ENCODE results near the gene TEDC2. TPM values are rescaled to one million over a fixed set of nuclear protein-coding genes. Genes with fewer than 3 reads are reported as not detected.

The TEDC2 gene
- total RNA-seq, 3 donors from 2014 or later = 26.0 to 37.5 (median 32.7) TPM

DNA sequence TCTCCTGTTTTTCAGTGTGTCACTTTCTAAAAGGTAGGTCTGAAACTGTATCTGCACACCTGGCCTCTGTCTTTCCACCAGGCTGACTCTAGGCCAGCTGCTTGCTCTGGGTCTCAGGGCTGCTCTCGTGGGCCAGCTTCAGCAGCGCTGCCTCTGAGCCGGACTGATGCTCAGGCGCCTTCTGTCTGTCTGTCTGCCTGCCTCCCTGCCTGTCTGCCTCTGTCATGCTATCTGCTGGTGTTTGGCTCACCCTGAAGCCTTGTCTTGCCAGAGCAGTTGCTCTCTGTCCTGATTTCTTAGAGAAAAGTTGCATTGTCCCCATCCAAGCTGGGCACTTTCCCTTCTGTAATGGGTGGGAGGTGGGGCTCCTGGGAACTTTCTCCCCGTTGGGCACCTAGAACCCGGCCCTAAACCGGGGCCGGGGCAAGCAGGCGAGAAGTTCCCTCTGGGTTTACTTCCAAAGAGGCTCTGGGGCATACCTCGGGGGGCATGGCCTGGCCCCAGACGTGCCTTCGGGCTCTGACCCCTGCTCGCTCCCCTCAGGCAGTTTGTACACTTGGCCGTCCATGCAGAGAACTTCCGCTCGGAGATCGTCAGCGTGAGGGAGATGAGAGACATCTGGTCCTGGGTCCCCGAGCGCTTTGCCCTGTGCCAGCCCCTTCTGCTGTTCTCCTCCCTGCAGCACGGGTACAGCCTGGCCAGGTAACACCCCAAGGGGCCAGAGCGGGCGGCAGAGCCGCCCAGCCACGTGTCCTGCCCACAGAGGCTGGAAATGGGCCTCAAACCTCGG lies 38.0 kb downstream of the TEDC2 start:
- DNase-seq (no peak), ATAC-seq (no peak)
- Mint-ChIP-seq H3K9me3 (no peaks in the 10 kb centered on the region), H3K4me3 (no peak overlapping the region), H3K27me3 (ENCODE audit: low read depth) (no peaks in the 10 kb centered on the region), H3K36me3 (ENCODE audit: insufficient read depth) (peaks cover 4% of the 10 kb centered on the region), H3K4me1 (ENCODE audit: low read depth) (no peaks in the 10 kb centered on the region)

DNA sequence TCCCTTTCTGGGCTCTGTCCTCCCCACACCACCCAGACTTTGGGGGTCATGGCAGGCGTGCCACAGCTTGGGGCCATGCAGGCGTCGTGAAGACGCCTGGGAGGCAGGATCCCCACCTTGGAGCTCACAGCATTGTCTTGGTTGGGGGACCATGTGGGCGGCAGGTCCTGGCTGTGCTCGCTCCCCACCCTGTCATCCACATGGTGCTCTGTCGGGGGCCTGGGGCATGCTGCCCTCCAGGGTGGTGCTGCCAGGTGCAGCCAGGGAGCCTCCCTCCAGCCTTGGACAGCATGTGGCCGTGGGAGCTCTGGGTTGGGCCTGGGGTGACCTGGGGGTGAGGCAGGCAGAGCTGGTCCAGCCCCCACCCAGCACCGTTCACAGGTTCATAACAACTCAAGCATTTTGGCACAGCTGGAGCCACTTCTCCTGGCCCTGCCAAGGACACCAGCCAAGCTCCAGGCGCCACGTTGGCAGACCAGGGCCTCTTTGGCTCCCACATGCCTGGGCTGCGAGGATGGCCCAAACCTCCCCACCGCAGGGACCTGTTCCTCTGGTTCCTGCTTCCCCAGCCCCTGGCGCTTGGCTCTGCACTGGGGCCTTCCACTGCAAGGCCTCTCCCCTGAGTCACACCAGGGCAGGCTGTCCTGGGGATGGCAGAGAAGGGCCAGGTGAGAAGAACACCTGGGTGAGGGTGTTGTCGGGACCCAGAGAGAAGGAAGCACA lies 38.8 kb downstream of the TEDC2 start:
- ATAC-seq (no peak), DNase-seq (no peak)
- Mint-ChIP-seq H3K9me3 (no peaks in the 10 kb centered on the region), H3K4me1 (ENCODE audit: low read depth) (no peaks in the 10 kb centered on the region), H3K4me3 (no peak overlapping the region), H3K27me3 (ENCODE audit: low read depth) (no peaks in the 10 kb centered on the region), H3K36me3 (ENCODE audit: insufficient read depth) (peaks cover 4% of the 10 kb centered on the region)

DNA sequence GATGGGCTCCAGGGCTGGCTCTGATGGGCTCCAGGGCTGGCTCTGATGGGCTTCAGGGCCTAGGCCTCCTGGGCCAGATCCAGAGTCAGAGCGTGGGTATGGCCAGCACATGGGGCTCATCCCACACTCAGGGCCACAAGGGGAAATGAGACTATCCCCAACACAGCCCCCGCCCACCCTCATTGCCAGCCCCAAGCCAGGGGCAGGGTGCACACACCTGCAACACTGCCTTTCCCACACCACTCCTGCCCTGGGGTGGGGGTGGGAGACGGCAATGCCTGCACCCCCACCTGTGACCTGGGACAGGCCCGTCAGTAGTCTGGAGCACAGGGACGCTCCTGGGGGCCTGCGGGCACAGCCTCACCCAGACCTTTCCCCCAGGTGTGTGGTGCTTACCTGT lies 39.5 kb downstream of the TEDC2 start:
- ATAC-seq (no peak), DNase-seq (no peak)
- Mint-ChIP-seq H3K4me3 (no peak overlapping the region), H3K9me3 (no peaks in the 10 kb centered on the region), H3K36me3 (ENCODE audit: insufficient read depth) (peaks cover 4% of the 10 kb centered on the region), H3K27me3 (ENCODE audit: low read depth) (no peaks in the 10 kb centered on the region), H3K4me1 (ENCODE audit: low read depth) (no peaks in the 10 kb centered on the region)

DNA sequence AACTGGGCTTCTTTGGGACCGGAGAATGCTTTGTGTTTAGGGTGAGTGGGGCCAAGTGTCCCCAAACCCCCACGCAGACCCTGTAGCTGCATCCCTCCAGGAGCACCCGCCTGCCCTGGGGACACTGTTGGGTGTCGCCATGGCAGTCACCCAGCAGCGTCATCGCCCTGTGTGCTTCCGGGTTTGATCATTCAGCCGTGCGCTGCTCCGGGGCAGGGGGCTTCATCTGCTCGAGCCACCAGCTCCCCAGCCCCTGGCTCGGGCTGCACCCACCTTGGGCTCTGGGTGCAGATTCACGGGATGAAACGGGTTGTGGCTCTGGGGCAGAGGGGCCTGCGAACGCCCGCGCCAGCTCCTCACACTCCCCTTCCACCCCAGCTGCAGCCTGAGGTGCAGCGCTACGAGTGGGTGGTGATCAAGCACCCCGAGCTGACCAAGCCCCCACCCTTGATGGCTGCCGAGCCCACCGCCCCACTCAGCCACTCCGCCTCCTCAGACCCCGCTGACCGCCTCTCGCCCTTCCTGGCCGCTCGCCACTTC lies 40.1 kb downstream of the TEDC2 start:
- Mint-ChIP-seq H3K27me3 (ENCODE audit: low read depth) (no peaks in the 10 kb centered on the region), H3K4me3 (no peak overlapping the region), H3K36me3 (ENCODE audit: insufficient read depth) (peaks cover 4% of the 10 kb centered on the region), H3K9me3 (no peaks in the 10 kb centered on the region), H3K4me1 (ENCODE audit: low read depth) (no peaks in the 10 kb centered on the region)
- DNase-seq = no peak
- ATAC-seq = no peak

DNA sequence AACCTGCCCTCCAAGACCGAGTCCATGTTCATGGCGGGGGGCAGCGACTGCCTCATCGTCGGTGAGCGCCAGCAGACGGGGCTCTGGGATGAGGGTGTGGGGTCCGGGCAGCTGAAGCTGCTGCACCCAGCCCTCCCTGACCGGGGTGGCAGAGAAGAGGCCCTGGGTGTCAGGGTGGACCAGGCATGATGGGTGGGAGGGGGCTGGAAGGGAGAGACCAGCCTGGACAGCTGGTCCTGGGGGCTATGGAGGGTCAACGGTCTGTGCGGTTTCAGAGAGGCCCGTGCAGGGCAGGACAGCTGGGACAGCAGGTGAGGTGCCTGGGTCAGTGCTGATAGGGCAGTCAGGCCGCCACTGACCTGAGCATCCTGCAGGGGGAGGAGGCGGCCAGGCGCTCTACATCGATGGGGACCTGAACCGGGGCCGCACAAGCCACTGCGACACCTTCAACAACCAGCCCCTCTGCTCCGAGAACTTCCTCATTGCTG lies 40.6 kb downstream of the TEDC2 start:
- Mint-ChIP-seq H3K9me3 (no peaks in the 10 kb centered on the region), H3K4me3 (no peak overlapping the region), H3K27me3 (ENCODE audit: low read depth) (no peaks in the 10 kb centered on the region), H3K36me3 (ENCODE audit: insufficient read depth) (peaks cover 4% of the 10 kb centered on the region), H3K4me1 (ENCODE audit: low read depth) (no peaks in the 10 kb centered on the region)
- DNase-seq = no peak
- no peak for ATAC-seq

DNA sequence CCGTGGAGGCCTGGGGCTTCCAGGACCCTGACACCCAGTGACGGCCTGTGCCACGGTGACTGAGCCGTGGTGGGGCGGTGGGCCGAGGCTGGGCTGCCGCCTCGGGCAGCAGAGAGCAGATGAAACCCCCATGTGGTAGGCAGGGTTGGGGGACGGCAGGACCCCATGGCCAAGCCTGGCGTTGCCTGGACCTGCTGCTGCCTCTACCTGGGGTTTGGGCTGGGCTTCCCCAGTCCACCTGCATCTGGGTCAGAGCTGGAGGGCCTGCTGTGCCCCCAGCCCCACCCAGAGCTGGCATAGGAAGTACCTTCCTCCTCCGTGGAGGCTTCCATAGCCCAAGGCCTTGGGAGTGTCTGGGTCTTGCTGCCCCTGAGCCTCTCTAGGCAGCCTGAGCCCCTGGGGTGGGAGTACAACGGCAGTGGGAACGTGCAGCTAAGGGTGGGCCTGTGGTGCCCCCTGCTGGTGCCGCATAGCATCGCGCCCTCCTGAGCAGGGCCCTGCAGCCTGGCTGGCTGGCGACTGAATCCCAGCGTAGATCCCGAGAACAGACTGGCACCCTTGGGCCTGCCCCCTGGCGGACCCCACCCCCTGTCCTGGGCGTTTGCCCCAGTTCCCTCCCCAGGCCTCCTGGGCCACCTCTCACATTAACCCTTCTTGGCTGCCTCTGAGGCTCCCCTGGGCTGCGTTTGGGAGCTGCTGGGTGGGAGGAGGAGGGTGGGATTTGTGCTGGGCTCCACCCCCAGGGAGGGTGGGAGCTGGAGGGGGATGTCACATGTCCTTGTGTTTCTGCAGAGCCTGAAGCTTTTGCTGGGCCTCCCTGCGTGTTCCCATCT lies 41.2 kb downstream of the TEDC2 start:
- ATAC-seq = peak; percentile 98
- peaks cover 4% of the 10 kb centered on the region for H3K36me3 Mint-ChIP-seq (ENCODE audit: insufficient read depth)
- H3K9me3 Mint-ChIP-seq = no peaks in the 10 kb centered on the region
- H3K4me3 Mint-ChIP-seq = no peak overlapping the region
- no peaks in the 10 kb centered on the region for H3K4me1 Mint-ChIP-seq (ENCODE audit: low read depth)
- DNase-seq = peak; percentile 81
- no peaks in the 10 kb centered on the region for H3K27me3 Mint-ChIP-seq (ENCODE audit: low read depth)

DNA sequence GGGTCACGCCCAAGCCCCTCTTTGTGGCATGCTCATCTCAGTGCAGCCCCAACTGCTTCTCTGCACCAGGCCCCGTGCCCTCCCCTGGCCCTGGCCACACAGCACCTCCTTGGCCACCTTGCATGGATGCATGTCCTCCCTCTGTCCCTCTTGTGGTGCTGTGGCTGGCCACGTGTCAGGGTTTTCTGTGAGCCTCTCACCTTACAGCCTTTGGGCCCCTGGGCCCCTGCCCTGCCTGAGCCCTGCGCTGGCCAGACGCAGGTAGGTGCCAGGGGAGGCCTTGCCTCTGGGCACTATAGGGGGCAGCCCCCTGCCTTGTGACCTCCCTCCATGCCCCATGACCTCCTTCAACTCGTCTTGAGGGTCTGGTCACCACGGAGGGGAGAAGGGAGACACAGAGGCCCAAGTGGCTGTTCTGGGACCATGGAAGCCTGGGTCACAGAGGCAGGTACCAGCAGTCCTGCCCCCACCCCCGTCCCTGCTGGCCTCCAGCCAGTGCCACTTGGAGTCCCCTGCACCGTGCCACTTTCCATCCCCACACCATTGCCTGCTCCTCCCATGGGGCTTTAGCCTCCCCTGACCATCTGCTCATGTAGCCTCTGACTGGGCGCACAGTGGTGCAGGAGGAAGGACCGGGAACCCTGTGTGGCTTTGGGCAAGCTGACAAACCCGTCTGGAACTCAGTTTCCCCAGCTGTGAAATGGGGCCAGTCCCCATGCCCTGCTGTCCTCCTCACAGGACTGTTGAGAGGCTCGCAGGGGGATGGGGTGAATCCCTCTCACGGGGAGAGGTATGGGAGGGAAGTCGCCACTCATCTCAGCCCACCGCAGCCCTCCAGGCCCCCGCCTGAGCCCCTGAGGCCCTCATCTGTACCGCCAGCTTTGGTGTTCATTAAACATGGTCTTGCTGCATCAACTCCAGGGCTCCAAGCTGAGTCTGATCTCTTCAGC lies 42.3 kb downstream of the TEDC2 start:
- no peak for DNase-seq
- no peaks in the 10 kb centered on the region for H3K27me3 Mint-ChIP-seq (ENCODE audit: low read depth)

DNA sequence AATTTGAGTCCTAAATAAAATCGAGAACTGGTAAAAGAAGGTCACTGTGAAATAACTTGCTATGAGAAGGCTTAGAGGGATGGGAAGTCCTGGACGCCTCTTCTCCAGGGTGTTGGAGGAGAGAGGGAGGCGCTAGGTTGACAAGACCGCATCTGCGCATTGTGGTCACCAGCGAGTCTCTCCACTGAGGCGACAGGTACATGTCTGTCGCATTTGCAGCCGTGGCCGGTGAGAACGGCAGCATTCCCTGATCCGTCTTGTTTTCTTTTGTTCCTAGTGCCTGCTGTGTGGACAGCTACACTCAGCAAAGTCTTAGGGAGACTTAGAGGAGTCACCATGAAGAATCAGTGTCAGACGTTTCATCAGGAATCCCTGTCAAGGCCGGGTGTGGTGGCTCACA lies 45.8 kb downstream of the TEDC2 start:
- Mint-ChIP-seq H3K4me1 (ENCODE audit: low read depth) (peaks cover 7% of the 10 kb centered on the region), H3K36me3 (ENCODE audit: insufficient read depth) (no peaks in the 10 kb centered on the region), H3K27me3 (ENCODE audit: low read depth) (no peaks in the 10 kb centered on the region), H3K9me3 (no peaks in the 10 kb centered on the region), H3K4me3 (no peak overlapping the region)
- ATAC-seq = no peak
- DNase-seq = no peak

More for the DNA sequence above, 42.3 kb downstream of the TEDC2 start:
- no peak for ATAC-seq
- no peaks in the 10 kb centered on the region for H3K9me3 Mint-ChIP-seq
- H3K4me3 Mint-ChIP-seq = no peak overlapping the region
- no peaks in the 10 kb centered on the region for H3K4me1 Mint-ChIP-seq (ENCODE audit: low read depth)
- H3K36me3 Mint-ChIP-seq (ENCODE audit: insufficient read depth) = peaks cover 2% of the 10 kb centered on the region

DNA sequence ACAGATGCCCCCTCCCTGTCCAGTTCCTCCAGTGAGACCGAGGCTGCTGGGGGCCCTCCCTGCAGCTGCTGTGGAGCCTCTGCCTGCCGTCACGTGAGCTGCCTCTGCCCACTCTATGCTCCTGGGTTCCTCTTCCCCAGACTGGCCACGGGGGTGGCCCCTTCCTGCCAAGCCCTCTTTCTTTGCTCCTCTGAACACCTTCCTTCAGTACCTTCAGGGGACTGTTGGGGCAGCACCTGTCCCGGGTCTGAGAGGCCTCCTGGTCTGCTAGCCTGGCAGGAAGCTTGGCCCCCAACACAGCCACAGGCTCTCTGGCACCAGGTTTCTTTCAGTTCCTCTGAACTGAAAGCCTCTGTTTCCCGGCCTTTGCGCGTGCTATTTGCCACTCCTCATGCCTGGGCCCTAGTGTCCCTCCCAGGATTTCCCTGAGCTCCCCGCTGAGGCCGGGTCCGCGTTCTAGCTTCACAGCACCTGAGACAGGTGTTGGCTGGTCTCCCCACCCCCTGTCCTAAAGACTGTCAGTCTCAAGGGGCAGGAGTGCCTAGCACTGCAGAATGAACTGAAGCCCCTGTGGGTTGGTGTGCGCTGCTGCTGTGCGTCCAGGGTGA lies 47.2 kb downstream of the TEDC2 start:
- Mint-ChIP-seq H3K27me3 (ENCODE audit: low read depth) (no peaks in the 10 kb centered on the region), H3K4me3 (no peak overlapping the region), H3K36me3 (ENCODE audit: insufficient read depth) (no peaks in the 10 kb centered on the region), H3K4me1 (ENCODE audit: low read depth) (peaks cover 9% of the 10 kb centered on the region), H3K9me3 (no peaks in the 10 kb centered on the region)
- ATAC-seq (no peak), DNase-seq (no peak)

DNA sequence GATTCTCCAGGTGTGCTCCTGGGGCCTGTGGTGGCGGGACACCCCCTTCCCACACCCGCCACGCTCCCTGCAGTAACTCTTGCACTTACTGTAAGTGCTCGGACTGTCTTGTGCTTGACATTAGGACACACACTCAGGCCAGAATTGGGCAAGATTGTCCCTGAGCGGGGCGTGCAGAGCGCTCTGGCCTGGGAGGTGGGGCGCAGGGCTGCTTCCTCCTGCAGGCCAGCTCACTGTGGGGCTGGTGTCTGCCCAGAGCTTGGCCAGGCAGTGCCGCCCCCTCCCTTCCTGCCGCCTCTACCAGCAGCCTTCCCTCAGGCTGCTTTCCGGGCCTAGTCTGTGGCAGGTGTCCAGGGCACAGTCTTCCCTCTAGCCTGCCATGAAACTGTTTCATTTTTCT lies 47.8 kb downstream of the TEDC2 start:
- no peaks in the 10 kb centered on the region for H3K27me3 Mint-ChIP-seq (ENCODE audit: low read depth)
- ATAC-seq = no peak
- no peak for DNase-seq
- H3K4me1 Mint-ChIP-seq (ENCODE audit: low read depth) = peaks cover 13% of the 10 kb centered on the region
- H3K4me3 Mint-ChIP-seq = no peak overlapping the region
- no peaks in the 10 kb centered on the region for H3K36me3 Mint-ChIP-seq (ENCODE audit: insufficient read depth)
- no peaks in the 10 kb centered on the region for H3K9me3 Mint-ChIP-seq

DNA sequence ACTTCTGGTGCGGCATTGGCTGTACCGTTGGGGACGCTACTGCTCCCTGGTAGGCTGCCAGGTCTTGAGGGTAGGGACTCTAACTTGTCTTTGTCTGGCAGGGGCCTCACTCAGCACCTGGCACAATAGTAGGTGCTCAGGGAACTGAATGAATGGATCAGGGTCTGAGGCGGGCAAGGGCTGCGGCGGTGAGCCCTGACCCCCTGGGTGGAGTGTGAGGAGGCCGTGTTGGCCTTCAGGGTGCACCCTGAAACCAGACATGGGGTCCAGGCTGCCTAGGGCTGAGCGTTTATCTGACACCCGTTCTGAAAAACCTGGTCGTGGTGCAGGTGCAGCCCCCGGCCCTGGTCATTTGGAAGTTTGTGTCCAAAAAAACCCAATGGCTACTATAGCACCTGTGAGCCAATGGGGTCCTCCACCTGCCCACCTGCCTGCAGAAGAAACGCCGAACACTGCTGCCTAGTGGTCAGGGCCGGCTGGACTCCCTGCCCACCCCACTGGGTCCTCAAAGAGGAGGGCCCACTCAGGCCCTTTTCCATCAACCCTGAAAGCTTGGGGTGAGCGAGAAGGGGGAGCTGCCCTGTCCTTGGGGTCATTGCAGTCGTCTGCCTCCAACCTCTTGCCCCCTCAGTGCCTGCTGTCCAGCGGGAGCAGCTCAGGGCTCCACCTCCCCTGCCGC lies 49.0 kb downstream of the TEDC2 start:
- Mint-ChIP-seq H3K36me3 (ENCODE audit: insufficient read depth) (no peaks in the 10 kb centered on the region), H3K4me3 (no peak overlapping the region), H3K9me3 (no peaks in the 10 kb centered on the region), H3K4me1 (ENCODE audit: low read depth) (peaks cover 18% of the 10 kb centered on the region), H3K27me3 (ENCODE audit: low read depth) (no peaks in the 10 kb centered on the region)
- ATAC-seq (no peak), DNase-seq (no peak)

DNA sequence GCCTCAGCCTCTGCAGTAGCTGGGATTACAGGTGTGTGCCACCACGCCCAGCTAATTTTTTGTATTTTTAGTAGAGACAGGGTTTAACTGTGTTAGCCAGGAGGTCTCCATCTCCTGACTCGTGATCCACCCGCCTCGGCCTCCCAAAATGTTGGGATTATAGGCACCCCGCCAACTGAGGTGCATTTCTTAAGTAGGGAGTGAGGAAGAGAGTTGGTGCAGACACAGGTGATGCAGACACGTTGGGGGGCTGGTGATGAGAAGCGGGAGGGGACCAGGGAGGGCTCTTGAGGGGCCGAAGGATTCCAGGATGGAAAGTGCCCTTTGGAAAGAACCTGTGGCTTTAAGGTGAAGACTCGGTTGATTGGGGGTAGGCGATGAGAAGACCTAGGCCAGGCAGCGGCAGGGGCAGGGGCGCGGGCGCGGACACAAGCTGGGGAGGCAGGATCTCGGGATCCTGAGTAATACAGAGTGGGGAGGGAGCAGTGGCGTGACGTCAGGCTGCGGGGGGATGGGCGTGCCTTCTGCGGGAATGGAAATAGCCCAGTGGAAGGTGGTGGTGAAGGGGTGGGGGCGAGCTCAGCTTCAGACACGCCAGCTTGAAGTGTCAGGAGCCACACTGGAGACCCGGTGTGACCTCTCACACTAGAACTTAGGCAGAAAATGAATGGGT lies 51.4 kb downstream of the TEDC2 start:
- no peak overlapping the region for H3K4me3 Mint-ChIP-seq
- no peaks in the 10 kb centered on the region for H3K9me3 Mint-ChIP-seq
- H3K27me3 Mint-ChIP-seq (ENCODE audit: low read depth) = no peaks in the 10 kb centered on the region
- peaks cover under 1% of the 10 kb centered on the region for H3K36me3 Mint-ChIP-seq (ENCODE audit: insufficient read depth)
- H3K4me1 Mint-ChIP-seq (ENCODE audit: low read depth) = peaks cover 29% of the 10 kb centered on the region
- peak; percentile 3 for DNase-seq
- ATAC-seq = no peak

Measured in activated T-cell treated with anti-CD3 and anti-CD28 coated beads, Interleukin-2, amount 50 U/mL, for 4 hours (primary cell).